ENCODE results near the gene SOX5.

DNA sequence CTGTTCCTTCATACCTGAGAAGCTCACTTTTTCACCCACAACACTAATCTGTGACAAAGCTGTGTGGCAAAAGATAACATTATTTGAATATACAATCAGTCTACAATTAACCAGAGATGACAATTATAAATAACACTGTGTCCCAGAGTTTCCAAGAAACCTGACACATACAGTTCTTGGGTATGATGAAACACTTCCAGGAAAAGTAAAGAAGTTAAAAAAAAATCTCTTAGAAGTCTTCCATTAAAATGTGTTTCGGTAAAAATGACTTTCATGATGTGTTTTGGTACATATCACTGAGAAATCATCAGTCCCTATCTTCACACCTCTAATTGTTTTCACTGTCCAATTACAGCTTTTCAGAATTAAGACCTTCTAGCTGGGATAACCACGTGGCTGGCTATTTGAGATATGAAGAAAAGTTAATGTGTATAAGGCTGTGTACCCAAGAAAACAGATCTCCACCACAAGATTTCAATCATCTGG is 390.2 kb downstream of the SOX5 start:
- TF ChIP-seq, protein P1, sequence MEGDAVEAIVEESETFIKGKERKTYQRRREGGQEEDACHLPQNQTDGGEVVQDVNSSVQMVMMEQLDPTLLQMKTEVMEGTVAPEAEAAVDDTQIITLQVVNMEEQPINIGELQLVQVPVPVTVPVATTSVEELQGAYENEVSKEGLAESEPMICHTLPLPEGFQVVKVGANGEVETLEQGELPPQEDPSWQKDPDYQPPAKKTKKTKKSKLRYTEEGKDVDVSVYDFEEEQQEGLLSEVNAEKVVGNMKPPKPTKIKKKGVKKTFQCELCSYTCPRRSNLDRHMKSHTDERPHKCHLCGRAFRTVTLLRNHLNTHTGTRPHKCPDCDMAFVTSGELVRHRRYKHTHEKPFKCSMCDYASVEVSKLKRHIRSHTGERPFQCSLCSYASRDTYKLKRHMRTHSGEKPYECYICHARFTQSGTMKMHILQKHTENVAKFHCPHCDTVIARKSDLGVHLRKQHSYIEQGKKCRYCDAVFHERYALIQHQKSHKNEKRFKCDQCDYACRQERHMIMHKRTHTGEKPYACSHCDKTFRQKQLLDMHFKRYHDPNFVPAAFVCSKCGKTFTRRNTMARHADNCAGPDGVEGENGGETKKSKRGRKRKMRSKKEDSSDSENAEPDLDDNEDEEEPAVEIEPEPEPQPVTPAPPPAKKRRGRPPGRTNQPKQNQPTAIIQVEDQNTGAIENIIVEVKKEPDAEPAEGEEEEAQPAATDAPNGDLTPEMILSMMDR (IDR thresholded peaks at IDR 0.05): no peak
- TF ChIP-seq POLR2A (IDR thresholded peaks at IDR 0.05) (no peak), POLR2AphosphoS5 (IDR thresholded peaks at IDR 0.05) (no peak)

Data from breast epithelium (tissue), 3 donors.